ENCODE measurements around the gene PTPN14. TPM values are rescaled to one million over a fixed set of nuclear protein-coding genes. Genes with fewer than 3 reads are reported as not detected.

Gene PTPN14
- total and polyA plus RNA-seq, 2 of the 8 experiments (the other 6 are each of a cell fraction or from before 2014, with no cell fraction given) = 14.4 to 93.6 TPM

Other genes starting within 250 kb of the PTPN14 start
- 170 and 175 TPM in 2 replicates for gene CENPF, start 51.6 kb upstream of the PTPN14 start, total RNA-seq (2021; fragmentation: NEBNext Ultra II Directional; extraction: Animal tissue kit (Norgen Biotek cat#: 25700))
- 10.0 and 13.7 TPM in 2 replicates for gene CENPF, start 51.6 kb upstream of the PTPN14 start, polyA plus RNA-seq (2011; rRNA removed)